LoVo (cell line): ENCODE results near the gene MPZ.
"Not testable (repeated sequence)": the region's sequence is repeated elsewhere in the genome, so short reads cannot be mapped to it uniquely, and the experiment has no call there.

ENCODE experiments used
- DNase-seq: peaks from one replicate; pipeline ENCODE4 v3.0.0-alpha.2; 2016; ENCODE audit warnings: low spot score

MPZ gene

GRCh38 chr1:161255302-161255701 lies 54.5 kb downstream of the MPZ start:
- not testable (repeated sequence) for DNase-seq
